M059J (cell line): ENCODE measurements around the gene AP3S2. TPM values are rescaled to one million over a fixed set of nuclear protein-coding genes. Genes with fewer than 3 reads are reported as not detected.
"Not testable (repeated sequence)": the region's sequence is repeated elsewhere in the genome, so short reads cannot be mapped to it uniquely, and the experiment has no call there.

Experiments used
- DNase-seq: peaks from one replicate; pipeline ENCODE4 v3.0.0-alpha.2; 2012; ENCODE audit warnings: low read depth
- total RNA-seq: library from RNA; depleted of rRNA; stranded (reverse); fragments of >200 nt; shearing (Covaris generic); gene quantifications from 2 replicates; pipeline ENCODE4 v1.2.3, GENCODE V29; 2014

The AP3S2 gene
- total RNA-seq, 1 experiment from 2014 or later = 58.8 TPM

DNA sequence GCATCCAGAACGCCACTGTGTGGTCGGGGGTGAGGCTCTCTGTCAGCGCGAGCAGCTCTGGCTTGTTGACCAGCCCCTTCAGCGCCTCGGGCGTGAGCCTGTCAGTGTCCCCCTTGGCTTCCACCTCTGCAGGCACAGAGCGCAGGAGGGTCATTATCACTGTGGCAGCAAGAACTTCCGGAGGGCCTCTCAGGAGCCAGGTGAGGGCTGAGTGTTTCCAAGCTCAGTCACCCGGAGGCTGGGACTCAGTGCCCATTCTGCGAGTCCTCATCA, 10.0 kb upstream of the AP3S2 start:
- no peak for DNase-seq

DNA sequence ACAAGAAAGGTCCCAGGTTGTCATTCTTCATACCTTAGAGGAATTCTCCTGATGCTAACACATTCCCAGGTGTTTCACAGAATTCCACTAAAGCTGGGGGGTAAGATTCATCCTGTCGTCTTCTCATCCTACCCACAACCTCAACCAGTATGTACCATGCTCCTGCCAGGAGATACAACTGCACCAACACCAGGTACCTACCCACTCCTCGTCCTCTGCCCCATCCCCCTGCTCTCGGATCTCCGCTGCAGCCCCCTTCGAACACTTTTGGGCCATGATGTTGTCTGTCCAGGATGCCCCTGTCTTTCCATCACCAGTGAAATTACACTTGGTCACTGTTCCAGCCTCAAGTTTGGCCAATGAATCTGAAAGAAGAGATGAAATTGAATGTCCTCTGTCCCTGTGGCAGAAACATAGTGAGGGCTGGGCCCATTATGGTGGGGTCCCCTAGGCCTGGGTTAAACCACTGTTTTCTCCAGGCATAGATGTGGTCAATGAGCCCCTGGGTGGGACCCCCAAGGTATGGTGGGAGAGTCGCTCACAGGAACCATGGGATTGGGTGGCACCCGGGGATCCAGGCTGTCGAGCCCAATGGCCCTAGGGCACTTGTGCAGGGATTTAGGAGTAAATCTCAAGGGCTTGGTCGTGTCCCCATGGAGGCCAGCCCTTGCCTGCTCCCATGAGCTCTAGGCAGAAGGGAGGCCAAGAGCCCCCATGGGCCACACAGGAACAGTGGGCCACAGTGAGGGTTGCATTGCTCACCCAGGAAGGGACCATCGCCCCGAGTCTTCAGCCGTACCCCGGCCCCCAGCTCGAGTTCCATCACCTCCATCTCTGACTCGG, 9.4 kb upstream of the AP3S2 start:
- DNase-seq = no peak

DNA sequence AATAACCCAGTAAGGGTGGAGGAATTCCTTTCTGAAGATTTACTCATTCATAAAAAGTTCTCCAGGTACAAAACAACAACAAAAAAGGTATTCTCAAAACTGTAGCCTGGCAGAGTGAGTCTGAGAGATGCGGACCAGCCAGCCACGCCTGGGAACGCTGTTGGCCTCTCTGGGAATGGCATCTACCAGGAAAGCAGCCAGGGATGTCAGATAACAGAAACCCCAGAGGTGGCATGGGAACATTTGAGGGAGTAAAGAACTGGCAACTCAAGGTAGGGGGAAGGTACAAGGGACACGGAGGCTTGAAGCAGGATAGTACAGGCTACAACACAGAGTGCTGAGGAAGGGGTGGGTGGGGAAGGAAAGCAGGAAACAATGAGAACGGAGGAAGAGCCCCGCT, 7.1 kb upstream of the AP3S2 start:
- no peak for DNase-seq

DNA sequence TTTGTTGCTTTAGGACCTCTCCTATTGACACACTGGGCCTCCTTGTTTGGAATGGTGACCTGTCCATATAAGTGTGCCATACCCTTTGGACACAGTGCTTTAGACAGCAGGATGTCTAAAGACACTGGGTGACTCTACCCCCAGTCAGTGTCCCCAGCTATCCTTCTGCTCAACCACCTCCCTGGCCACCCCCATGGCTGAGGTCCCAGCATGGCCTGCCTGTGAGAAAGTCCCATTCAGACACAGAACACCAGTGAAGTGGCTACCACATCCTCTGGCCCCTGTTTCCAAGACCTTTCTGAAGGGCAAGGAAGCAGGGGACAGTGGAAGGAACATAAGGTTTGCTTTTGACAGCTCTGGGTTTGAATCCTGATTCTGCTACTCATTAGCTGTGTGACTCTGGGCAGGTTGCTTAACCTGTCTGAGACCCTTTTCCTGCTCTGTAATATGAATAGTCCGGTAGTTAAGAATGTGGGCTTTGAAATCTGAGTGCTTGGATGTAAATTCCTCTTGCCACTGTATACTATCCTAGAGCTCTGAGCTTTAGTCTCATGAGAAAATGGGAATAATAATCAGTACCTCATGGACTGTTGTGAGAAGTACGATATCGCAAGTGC, 6.3 kb upstream of the AP3S2 start:
- DNase-seq = no peak

DNA sequence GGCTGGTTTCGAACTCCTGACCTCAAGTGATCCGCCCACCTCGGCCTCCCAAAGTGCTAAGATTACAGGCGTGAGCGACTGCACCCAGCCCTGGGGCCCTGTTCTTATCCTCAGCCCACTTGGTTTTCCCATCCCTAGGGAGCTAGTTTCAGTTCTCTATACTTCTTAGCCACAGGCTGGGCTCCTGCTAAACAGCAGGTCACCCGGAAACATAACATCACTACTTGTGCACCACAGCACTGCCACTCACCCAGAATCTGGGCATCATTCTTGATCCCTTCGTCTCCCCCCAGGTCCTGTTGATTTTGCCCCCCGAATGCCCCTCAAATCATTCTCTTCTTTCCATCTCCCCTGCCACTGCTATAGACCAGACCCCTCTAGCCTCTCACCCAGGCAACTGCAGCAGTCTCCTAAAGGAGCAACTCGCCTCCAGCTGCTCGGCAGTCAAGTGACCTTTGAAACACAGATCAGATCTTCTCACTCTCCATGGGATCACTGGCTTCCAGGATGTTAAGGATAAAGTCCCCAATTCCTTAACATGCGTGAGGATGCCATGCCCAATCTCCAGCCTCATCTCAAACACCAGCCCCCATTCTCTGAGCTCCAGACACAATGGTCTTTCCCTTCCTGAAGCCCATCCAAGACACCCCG, 5.6 kb upstream of the AP3S2 start:
- DNase-seq = no peak

DNA sequence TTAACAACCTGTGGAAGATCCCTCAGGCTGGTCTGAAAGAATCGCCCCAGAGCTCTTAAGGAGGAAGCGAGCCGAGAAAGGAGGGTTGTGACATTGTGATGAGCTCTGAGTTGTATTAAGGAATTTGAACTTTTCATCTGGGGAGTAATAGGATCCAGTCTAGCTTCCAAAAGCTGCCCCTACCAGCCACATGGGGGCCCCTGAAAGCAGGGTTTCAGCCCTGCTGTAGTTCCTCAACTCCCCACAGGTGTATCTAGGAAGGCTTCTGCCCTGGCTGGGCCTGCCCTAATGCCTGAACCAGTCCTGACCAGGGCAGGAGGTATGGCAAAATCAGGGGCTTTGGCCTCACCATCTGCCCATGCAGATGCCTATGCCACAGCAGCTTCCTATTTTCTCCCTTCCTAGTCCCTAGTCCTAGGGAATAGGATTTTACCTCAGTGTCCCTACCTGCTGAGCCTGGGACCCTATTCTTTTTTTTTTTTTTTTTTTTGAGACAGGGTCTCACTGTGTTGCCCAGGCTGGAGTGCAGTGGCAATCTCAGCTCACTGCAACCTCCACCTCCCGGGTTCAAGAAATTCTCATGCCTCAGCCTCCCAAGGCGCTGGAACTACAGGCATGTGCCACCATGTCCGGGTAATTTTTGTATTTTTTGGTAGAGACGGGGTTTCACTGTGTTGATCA, 5.0 kb upstream of the AP3S2 start:
- DNase-seq = peak; percentile 63

DNA sequence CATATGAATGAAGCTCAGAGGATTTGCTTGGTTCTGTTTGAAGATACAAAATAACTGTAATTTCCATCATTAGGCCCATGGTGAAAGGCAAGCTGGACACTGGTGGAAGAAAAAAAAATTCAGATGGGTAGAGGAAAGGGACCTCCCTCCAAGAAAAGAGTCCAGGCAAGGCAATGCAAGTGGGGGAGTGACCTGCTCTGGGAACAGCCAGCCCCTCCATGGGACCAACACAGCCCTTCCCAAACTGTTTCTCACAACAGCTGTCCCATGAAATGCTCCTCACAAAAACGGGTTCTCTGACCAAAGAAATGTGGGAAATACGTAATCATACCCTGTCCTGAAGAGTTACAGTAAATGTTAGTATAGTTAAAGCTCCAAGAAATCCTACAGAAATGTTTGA, 4.4 kb upstream of the AP3S2 start:
- DNase-seq = no peak

DNA sequence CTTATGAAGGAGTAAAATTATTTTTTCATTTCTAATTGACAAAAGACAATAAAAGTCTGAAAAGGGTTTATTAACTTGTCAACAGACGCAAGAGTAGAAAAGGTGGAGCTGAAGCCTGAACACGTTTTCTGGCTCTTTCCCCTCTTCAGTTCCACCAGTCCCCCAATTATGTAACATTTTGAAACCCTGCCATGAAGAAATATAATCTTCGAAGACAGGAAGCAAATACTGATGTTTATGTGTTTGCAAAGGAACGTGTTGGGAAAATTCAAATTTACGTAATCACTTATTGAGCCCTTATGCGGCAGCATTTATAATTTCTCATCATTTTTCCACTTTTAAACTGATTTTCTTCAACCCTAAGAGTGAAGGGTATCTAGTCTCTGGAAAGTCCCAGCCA, 767 bp downstream of the AP3S2 start:
- DNase-seq = no peak

DNA sequence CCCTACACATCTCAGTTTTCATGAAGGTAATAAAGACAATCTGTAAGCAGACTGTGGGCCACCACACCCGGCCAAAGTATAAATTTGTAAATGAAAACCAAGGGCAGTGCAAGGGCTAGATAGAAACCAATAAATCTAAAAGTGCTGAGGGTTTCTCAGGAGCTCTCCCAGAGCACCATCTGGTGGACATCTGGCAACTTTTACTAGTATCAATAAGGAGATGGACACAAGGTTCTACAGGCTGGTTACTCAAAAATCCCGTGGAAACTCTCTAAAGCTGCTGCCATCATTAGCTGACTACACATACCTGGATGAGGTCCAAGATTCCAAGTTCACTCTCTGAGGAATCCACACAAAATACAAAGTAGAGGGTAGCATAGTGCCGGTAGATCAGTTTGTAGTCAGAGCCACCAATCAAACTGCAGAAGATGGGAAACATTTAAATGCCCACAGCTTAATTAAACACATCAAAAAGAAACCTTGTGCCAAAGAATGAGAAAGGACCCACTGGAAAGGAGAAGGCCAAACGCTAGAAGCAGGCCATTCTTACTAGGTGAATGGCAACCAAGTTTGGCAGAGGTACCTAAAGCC, 5.5 kb downstream of the AP3S2 start:
- peak; percentile 72 for DNase-seq

DNA sequence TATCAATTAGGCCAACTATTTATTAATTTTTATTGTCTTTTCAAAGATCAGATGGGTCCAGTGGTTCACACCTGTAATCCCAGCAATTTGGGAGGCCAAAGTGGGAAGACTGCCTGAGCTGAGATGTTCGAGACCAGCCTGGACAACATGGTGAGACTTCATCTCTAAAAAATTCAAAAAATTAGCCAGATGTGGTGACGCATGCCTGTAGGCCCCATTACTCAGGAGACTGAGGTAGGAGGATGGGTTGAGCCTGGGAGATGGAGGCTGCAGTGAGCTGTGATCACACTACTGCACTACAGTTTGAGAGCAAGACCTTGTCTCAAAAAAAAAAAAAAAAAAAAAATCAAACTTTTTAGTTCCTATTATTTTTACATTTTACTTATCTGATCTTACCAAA, 8.2 kb downstream of the AP3S2 start:
- DNase-seq = no peak

DNA sequence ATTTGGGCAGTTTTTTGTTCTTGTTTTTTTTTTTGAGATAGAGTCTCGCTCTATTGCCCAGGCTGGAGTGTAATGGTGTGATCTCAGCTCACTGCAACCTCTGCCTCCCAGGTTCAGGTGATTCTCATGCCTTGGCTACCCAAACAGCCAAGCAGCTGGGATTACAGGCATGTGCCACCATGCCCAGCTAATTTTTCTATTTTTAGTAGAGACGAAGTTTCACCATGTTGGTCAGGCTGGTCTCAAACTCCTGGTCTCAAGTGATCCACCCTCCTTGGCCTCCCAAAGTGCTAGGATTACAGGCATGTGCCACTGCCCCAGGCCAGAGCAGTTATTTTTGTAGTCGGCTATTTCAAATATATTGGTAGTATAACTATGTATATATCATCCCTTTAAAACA, 8.6 kb downstream of the AP3S2 start:
- DNase-seq = not testable (repeated sequence)

DNA sequence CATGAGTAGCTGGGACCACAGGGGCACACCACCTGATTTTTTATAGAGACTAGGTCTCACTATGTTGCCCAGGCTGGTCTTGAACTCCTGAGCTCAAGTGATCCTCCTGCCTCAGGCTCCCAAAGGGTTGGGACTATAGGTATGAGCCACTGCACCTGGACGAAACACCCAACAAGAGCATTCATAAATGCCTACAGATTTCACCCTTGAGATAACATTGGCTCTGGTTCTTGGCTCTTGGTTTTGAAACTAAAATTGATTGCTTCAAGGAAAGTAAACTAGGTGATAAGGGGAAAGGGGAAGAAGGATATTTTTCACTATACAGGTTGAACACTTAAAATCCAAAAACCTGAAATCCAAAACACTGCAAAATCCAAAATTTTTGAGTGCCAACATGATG, 10.3 kb downstream of the AP3S2 start:
- no peak for DNase-seq

DNA sequence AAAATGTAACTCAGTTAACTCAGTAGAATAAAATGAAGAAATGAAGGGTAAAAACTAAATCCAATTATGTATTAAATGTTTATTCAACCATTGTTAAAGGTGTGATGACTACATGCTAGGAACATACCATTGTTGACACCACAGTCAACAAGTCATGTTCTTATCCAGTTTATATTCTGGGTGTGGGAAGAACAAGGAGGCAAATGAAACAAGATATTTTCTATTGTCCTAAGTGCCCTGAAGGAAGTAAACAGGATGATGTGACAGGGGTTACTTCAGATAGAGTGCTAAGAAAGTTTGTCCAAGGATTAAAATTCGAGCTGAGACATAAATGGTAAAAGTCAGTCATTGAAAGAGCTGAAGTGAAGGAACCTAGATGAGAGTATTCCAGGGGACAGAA, 13.1 kb downstream of the AP3S2 start:
- DNase-seq = no peak

DNA sequence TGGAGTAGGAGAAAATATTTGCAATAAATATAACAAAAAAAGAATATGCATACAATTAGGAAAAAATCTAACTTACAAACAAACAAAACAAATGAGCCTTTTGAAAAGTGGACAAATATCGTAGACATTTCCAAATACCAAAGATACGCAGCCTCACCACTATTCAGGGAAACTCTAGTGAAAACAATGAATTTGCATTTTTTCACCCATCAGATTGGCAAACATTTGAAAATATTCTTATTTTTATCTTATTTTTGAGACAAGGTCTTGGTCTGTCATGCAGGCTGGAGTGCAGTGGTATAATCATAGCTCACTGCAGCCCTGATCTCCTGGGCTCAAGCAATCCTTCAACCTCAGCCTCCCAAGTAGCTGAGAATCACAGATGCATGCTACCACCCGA, 15.5 kb downstream of the AP3S2 start:
- DNase-seq = no peak

DNA sequence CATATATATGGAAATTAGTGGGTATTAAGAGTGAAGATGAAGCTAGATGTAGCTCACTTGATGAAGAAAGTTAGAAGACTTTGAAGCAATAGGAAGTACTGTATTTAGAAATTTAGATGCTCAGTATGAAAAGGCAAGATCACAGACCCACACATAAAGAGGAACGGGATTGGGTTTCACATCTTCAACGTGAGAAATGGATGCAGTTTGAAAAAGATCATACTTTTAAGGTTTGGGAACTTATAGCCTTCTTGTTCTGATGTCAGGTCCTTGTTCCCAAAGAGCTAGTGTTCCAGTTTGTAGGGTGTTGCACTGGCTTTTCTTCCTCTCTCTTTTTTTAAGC, 16.7 kb downstream of the AP3S2 start:
- DNase-seq = no peak

DNA sequence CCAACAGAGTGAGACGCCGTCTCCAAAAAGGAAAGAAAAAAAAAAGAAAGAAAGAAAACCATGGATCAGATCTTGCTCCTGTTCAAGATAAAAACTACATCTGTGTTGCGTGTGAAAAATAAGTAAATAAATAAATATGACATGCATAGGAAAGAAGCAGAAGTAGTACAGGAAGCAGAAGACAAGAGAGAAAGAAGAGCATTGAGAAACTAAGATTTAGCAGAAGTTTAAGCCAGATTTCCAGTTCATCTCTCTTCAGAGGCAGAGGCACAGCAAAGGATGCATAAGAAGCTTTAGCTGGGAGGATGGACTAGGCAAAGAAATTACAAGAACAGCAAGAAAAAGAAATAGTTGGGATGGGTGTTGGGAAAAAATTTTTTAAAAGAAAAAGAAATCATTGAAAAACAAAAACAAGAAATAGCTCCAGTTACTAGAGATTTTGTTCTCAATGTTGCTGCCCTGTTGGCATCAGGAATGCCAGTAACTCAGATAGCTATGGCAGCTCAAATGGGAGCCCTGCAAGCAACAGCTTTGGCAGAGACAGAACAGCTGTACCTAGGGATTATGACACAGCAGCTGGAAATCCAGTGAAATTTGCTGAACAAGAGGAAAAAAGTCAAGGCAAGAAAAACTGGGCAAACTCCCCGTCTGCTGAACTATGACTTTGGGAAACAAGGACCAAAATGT, 17.3 kb downstream of the AP3S2 start:
- no peak for DNase-seq

DNA sequence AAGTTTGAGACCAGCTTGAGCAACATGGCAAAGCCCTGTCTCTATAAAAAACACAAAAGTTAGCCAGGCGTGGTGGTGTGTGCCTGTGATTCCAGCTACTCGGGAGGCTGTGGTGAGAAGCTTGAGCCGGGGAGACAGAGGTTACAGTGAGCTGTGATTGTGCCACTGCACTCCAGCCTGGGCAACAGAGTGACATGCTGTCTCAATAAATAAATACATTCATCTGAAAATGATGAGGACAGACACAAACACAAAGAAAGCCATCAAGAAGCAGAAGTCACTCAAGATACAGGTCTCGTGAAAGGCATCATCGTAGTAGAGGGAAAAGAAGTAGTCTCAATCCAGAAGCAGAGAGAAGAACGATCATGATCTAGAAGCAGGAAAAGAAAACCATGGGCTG, 18.1 kb downstream of the AP3S2 start:
- DNase-seq = no peak

DNA sequence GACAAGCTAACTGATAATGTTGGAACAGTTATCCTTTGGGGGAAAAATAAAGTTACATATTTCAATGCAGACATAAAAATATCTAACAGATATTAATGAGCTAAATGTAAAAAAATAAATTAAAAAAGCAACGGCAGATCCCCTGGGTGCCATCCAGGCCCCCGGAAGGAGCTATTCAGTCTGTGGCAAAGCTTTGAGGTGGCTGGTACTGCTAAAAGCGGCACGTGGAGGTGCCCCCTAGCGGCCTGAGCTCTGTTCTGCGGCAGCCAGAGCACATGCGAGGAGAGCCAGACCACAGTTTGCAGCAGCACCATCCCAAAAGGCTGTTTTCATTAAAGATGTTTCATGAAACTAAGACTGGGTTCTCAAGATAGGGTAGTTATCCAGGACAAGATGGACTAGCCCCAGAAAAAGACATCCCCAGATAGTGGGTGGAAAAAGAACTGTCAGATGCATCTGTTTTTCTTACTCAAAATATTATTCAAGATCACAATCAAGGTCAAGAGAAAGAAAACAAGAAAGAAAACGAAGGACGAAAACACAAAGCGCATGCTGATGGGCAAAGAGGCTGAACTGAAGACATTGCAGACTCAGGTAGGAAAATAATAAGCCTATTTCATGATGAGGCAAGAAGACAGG, 18.7 kb downstream of the AP3S2 start:
- peak; percentile 66 for DNase-seq

DNA sequence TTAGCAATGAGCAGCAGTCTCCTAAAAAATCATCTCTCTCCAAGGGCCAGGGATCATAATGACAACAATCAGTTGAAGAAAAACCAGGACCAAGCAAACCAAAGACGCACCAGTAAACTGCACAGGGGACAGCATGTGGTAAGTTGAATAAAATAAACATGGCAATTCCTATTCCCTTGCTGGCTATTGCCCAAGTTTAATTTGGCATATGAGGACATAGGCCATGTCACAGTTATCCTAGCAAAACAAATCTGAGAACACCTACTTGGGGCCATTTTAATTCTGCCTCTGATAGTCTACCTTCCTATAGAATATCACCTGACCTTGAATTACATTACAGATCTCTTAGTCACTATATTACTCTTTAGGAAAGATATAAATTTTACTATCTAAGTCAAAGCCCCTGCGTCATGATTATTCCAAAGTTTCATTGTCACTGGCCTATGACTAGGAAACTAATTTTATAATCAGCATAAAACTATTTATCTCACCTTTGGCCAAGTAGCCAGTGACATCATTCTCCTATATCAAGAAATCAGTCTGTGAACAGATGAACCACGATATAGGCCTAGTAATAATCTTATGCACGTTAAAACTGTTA, 23.0 kb downstream of the AP3S2 start:
- DNase-seq = no peak

DNA sequence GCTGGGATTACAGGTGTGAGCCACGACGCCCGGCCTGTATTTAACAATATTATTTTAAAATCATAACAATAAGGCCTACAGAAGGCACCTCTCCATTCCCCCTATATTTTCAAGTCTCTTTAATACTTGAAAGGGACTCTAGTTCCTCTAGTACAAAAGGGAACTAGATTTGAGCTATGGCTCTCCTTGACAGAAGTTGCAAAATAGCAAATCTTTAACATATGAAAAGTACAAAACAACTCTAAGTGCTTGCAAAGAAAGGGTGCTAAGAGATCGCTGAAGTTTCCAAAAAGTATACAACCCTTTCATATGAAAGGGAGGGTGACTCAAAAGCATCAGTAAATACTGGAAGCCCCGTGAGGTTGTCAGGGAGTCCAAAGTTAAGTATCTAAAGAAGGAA, 23.8 kb downstream of the AP3S2 start:
- no peak for DNase-seq

DNA sequence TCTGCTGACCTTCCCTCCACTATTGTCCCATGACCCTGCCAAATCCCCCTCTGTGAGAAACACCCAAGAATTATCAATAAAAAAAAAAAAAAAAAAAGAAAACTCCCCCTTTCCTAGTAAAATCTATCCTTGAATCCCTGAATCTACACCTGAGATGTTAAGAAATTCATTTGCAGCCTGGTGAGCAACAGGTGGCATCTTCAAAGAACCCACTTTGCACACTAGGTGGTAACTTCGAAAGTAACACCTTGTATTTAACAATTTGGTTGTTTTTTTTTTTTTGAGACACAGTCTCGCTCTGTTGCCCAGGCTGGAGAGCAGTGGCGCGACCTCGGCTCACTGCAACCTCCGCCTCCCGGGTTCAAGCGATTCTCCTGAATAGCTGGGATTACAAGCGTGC, 24.3 kb downstream of the AP3S2 start:
- DNase-seq = not testable (repeated sequence)
